ENCODE measurements around the gene SEMA4C.

DNA sequence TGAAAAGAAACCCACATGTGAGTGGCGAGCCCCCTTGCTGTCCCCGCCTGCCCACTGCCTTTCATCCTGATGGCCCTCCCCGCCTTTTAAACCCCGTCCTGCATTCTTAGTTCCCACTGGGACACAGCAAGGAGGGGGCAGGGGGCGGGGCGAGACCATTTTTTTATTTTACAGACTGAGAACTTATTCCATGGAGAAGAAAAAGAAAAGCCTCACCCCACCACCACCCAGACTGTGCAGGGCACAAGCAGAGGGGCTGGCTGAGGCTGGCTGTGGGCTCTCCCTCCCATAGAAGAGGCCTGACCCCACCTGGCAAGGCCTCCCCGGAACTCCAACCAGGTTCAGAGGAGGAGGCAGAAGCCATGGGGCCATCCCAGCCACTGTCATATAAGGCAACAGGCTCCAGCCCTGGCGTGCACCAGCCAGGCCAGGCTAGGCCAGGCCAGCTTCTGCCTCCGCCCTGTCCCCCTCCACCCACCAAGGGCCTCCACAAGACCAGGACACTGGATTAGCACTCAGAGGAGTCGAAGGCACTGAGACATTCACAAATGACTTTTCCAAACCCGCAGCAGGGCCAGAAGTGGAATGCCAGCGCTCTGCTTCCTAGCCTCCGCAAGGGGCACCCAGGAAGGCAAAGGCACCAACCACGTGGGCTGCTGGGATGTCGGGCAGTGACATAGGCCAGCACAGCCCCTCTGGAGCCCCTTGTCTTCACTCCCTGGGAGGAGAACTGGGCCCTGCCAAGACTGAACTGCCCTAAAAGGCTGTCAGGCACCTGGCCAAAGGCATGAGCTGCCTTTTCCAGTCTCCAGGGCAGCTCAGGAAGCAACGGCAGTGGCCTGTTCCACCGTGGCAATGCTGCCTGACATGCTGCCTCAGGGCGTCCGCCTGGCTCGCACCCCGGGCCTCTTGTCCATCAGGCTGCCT lies 37.5 kb upstream of the SEMA4C start:
- TF ChIP-seq POLR2A (IDR thresholded peaks at IDR 0.05; ENCODE audit: low read depth, low read length) = no peak
- no peak for TF ChIP-seq POLR2AphosphoS5 (IDR thresholded peaks at IDR 0.05; ENCODE audit: low read depth, low read length)
